OCI-LY3 (cell line): Measurements from ENCODE around the gene DPYSL3.
A peak's percentile ranks its signal among the peaks of the same experiment; 100 is the strongest.

Experiments used
- H2AFZ ChIP-seq: fragments of 200-600, 300-600 bp; shearing (Covaris generic); 2 replicates; pipeline ENCODE4 v1.6.0; 2014; ENCODE audit warnings: antibody characterized with exemption, low read depth, low read length
- H3K27ac ChIP-seq: fragments of 200-600, 300-600 bp; sonication (generic); 2 replicates; pipeline ENCODE4 v1.5.1; 2014; ENCODE audit warnings: mild to moderate bottlenecking, low read length, moderate library complexity, mixed read lengths
- H3K27me3 ChIP-seq: fragments of 200-600, 300-600 bp; sonication (generic); 2 replicates; pipeline ENCODE4 v1.6.1; 2014; ENCODE audit warnings: low read depth, low read length, mixed read lengths
- H3K36me3 ChIP-seq: fragments of 200-600, 300-600 bp; sonication (generic); replicated peaks from 2 replicates; pipeline ENCODE3; 2014; ENCODE audit warnings: low read depth, low read length, mixed read lengths
- H3K4me1 ChIP-seq: fragments of 300-600, 200-600 bp; sonication (generic); 2 replicates; pipeline ENCODE4 v1.6.1; 2014; ENCODE audit warnings: low read length, mixed read lengths
- H3K4me2 ChIP-seq: fragments of 200-600, 300-600 bp; sonication (generic); 2 replicates; pipeline ENCODE4 v1.6.1; 2014; ENCODE audit warnings: low read length, mixed read lengths
- H3K4me3 ChIP-seq: fragments of 300-600, 200-600 bp; sonication (generic); 2 replicates; pipeline ENCODE4 v1.5.1; 2014; ENCODE audit warnings: antibody characterized with exemption, mild to moderate bottlenecking, low read length, moderate library complexity
- H3K79me2 ChIP-seq: fragments of 300-600, 200-600 bp; shearing (Covaris generic); 2 replicates; pipeline ENCODE4 v1.6.1; 2014; ENCODE audit warnings: mild to moderate bottlenecking, low read length, mixed read lengths
- H3K9ac ChIP-seq: fragments of 300-600, 200-600 bp; shearing (Covaris generic); 2 replicates; pipeline ENCODE4 v1.6.0; 2014; ENCODE audit warnings: mild to moderate bottlenecking, low read length, moderate library complexity
- H3K9me3 ChIP-seq: fragments of 200-600, 300-600 bp; shearing (Covaris generic); 2 replicates; pipeline ENCODE4 v1.6.1; 2014; ENCODE audit warnings: low read length, mixed read lengths; ENCODE audit not compliant: insufficient read depth
- H4K20me1 ChIP-seq: fragments of 200-600, 300-600 bp; sonication (generic); 2 replicates; pipeline ENCODE4 v1.6.1; 2016; ENCODE audit warnings: low read length, mixed read lengths; ENCODE audit not compliant: insufficient read depth
- CTCF ChIP-seq: fragments of 200-600, 300-600 bp; sonication (generic); IDR thresholded peaks from 2 replicates; pipeline ENCODE4 v1.5.1; 2014; ENCODE audit warnings: antibody characterized with exemption, low read length, low read depth
- EZH2phosphoT487 ChIP-seq: fragments of 200-600 bp; shearing (Covaris generic); IDR thresholded peaks from 2 replicates; pipeline ENCODE4 v1.6.1; 2018; ENCODE audit warnings: antibody characterized with exemption, mixed run types, low read depth

The DPYSL3 gene

GRCh38 chr5:147483961-147484707 lies 25.7 kb downstream of the DPYSL3 start:
- no peaks in the 10 kb centered on the region for H3K27me3 ChIP-seq
- no peak for TF ChIP-seq EZH2phosphoT487
- no peak for TF ChIP-seq CTCF
- H3K4me1 ChIP-seq: peaks cover 21% of the 10 kb centered on the region
- H3K36me3 ChIP-seq: no peaks in the 10 kb centered on the region
- H3K27ac ChIP-seq: no peak overlapping the region
- no peaks in the 10 kb centered on the region for H3K9me3 ChIP-seq
- H4K20me1 ChIP-seq: no peaks in the 10 kb centered on the region
- H3K9ac ChIP-seq: no peak overlapping the region
- H3K4me3 ChIP-seq: no peak overlapping the region
- H2AFZ ChIP-seq: no peak overlapping the region
- H3K4me2 ChIP-seq: no peak overlapping the region
- H3K79me2 ChIP-seq: no peaks in the 10 kb centered on the region

DNA sequence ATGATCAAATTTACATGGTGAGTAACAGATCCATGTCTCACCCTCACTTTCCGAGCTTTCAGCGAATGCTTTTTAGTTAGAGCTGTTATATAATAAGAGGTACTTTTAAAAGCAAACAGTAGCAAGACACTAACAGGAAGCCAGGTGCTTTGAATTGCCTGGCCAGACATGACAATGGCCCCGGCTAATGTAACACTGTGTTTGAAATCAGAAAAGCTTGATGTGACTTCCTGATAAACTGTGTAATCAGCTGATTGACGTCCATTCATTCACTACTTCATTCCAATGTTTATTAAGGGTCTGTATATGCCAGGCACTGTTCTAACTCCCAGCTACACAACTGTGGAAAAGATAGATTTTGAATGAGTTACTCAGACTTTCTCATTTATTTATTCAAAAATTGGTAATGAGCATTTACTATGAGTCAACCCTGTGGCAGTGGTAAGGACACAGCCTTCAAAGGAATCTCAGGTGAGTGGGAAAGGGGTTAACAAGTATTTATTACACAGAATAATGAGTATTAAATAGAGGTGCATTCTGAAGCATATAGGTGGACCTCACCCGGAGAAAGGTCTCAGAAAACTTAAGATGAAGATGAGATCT lies 26.6 kb downstream of the DPYSL3 start:
- Histone ChIP-seq H3K4me1 (peaks cover 21% of the 10 kb centered on the region), H3K36me3 (no peaks in the 10 kb centered on the region), H3K9ac (no peak overlapping the region), H3K4me2 (no peak overlapping the region), H3K79me2 (no peaks in the 10 kb centered on the region), H3K27ac (no peak overlapping the region), H3K27me3 (no peaks in the 10 kb centered on the region), H3K9me3 (no peaks in the 10 kb centered on the region), H3K4me3 (no peak overlapping the region), H4K20me1 (no peaks in the 10 kb centered on the region), H2AFZ (no peak overlapping the region)
- TF ChIP-seq EZH2phosphoT487 (no peak), CTCF (no peak)

- Histone ChIP-seq H3K4me2 (no peak overlapping the region), H3K36me3 (no peaks in the 10 kb centered on the region), H2AFZ (no peak overlapping the region), H4K20me1 (no peaks in the 10 kb centered on the region), H3K4me1 (peaks cover 21% of the 10 kb centered on the region), H3K9ac (no peak overlapping the region), H3K4me3 (no peak overlapping the region), H3K9me3 (no peaks in the 10 kb centered on the region), H3K27me3 (no peaks in the 10 kb centered on the region), H3K79me2 (no peaks in the 10 kb centered on the region), H3K27ac (no peak overlapping the region)
- TF ChIP-seq CTCF (no peak), EZH2phosphoT487 (no peak)
Observed at GRCh38 chr5:147482706-147483180, 27.1 kb downstream of the DPYSL3 start.

DNA sequence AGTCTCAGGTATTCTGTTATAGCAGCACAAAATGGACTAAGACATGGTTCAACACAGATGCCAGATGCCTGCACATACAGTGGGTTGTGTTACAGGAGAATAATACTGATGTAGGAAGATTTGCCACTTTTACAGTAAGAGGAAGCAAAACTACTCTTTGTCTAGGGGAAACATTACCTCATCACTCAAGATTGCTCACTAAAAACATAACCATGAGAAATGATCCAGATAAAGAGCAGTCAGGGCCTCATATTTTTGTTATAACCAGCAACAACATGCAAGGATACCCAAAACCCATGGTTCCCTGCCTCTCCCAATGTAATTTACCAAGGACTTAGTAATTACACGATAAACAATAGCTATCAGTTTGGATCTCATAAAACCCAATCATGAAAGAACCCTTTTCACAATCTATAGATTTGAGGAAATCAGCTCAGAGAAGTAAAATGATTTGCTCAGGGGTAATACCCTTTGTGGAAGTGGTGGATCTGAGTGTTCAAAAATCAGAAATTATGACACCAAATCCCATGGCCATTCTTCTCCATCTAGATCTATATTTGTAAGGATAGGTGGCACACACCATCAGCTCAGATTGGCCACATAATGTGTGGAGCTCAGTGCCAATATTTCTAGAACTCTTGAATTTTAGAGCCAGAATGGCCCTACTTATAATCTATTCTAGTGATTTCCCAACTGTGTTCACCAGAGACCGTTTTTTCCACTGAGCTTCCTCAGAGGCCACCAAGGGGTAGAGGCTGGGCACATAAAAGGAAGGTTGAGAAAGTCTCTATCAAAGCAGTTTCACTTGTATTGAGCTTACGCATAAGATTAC lies 27.8 kb downstream of the DPYSL3 start:
- H3K9me3 ChIP-seq: no peaks in the 10 kb centered on the region
- H3K27ac ChIP-seq: no peak overlapping the region; the same call in 1 of the 2 replicates
- no peak overlapping the region for H3K9ac ChIP-seq
- no peaks in the 10 kb centered on the region for H3K36me3 ChIP-seq
- peak overlapping the region; percentile 30 for H3K4me2 ChIP-seq
- H4K20me1 ChIP-seq: no peaks in the 10 kb centered on the region
- H2AFZ ChIP-seq: no peak overlapping the region
- peaks cover 21% of the 10 kb centered on the region for H3K4me1 ChIP-seq
- no peak for TF ChIP-seq EZH2phosphoT487
- no peak for TF ChIP-seq CTCF
- no peaks in the 10 kb centered on the region for H3K79me2 ChIP-seq
- no peaks in the 10 kb centered on the region for H3K27me3 ChIP-seq
- no peak overlapping the region for H3K4me3 ChIP-seq
